ENCODE measurements around the gene GTF2F2. TPM values are rescaled to one million over a fixed set of nuclear protein-coding genes. Genes with fewer than 3 reads are reported as not detected.

The GTF2F2 gene
- total and polyA plus RNA-seq, 9 of the 15 experiments (the other 6 are each of a cell fraction or from before 2014, with no cell fraction given), result 19.7 to 44.8 (median 32.4) TPM

DNA sequence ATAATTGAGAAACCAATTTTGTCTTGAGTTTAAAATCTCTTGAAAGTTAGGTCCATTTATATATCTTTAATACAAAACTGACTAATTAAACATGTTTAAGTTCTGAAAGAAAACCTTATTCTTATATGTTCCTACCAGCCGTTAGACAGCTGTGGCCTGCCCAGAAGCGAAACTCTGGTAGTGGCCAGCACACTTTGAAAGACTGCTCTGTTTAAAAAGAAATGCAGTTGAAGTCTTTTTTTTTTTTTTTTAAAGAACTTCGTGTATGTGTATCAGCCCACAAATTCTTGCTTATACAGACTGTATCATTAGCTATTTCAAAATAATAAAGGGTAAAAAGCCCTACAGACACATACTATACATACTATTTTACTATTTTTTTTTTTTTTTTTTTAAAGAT lies 46.5 kb downstream of the GTF2F2 start (continued):
- TF ChIP-seq, protein P1, sequence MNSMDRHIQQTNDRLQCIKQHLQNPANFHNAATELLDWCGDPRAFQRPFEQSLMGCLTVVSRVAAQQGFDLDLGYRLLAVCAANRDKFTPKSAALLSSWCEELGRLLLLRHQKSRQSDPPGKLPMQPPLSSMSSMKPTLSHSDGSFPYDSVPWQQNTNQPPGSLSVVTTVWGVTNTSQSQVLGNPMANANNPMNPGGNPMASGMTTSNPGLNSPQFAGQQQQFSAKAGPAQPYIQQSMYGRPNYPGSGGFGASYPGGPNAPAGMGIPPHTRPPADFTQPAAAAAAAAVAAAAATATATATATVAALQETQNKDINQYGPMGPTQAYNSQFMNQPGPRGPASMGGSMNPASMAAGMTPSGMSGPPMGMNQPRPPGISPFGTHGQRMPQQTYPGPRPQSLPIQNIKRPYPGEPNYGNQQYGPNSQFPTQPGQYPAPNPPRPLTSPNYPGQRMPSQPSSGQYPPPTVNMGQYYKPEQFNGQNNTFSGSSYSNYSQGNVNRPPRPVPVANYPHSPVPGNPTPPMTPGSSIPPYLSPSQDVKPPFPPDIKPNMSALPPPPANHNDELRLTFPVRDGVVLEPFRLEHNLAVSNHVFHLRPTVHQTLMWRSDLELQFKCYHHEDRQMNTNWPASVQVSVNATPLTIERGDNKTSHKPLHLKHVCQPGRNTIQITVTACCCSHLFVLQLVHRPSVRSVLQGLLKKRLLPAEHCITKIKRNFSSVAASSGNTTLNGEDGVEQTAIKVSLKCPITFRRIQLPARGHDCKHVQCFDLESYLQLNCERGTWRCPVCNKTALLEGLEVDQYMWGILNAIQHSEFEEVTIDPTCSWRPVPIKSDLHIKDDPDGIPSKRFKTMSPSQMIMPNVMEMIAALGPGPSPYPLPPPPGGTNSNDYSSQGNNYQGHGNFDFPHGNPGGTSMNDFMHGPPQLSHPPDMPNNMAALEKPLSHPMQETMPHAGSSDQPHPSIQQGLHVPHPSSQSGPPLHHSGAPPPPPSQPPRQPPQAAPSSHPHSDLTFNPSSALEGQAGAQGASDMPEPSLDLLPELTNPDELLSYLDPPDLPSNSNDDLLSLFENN (IDR thresholded peaks at IDR 0.05; ENCODE audit: low read depth in 2 of 2, low read length in 2 of 2), result no peak
- no peak for TF ChIP-seq HOXB6 (CRISPR knock-in tag; IDR thresholded peaks at IDR 0.05; ENCODE audit: borderline replicate concordance)

DNA sequence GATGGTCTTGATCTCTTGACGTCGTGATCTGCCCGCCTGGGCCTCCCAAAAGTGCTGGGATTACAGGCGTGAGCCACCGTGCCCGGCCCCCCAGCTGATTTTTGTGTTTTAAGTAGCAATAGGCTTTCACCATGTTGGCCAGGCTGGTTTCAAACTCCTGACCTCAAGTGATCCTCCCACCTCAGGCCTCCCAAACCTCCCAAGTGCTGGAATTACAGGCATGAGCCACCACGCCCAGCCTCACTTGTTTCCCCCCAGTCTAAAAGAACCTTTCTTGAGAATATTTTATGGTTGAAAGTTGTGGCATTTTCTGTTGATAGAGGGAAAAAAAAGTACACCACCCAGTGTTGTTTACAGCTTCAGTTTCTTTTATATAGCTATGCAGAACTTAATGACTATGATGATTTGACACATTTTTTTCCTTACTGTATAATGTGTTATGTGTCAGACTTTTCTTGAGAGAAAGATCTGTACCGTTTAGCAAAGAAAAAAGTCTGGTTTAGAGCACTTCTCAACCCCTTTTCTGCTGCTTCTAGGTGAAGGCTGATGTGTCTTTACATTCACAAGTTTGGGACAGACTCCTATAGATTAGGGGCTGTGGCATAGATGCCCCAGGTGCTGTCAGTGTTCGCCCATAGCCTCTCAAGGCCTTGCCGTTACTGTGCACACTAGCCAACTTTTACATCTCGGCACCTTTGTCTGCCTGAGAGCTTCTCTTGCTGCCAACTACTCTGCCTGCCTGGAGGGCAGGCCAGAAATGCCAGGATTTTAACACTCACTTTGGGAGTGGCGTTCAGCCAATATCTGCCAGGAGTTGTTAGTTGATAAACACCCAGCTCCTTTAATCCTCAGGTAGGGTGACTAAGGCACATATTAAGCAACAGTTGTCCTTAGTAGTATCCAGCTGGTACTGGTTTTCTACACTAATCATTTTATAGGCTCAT lies 47.6 kb downstream of the GTF2F2 start:
- CTCF ChIA-PET (ENCODE audit: low intra/inter-chr PET ratio), result no interaction called here
- Histone ChIP-seq H3K79me2 (ENCODE audit: control insufficient read depth, insufficient read depth, low read length) (peaks cover 5% of the 10 kb centered on the region; the same call in 2 of the 3 replicates), H3K4me3 (no peak overlapping the region), H4K20me1 (replicated peaks; ENCODE audit: control insufficient read depth, insufficient read depth, low read length) (no peaks in the 10 kb centered on the region), H3K9ac (ENCODE audit: insufficient read depth in 1 of 2, low read depth in 2 of 2, low read length in 2 of 2) (no peak overlapping the region), H3K27ac (ENCODE audit: extremely low read depth, low read depth, low read length) (no peak overlapping the region), H3K4me1 (replicated peaks in 1 of 2; ENCODE audit: control insufficient read depth in 2 of 2, insufficient read depth in 2 of 2, low read length in 2 of 2) (no peaks in the 10 kb centered on the region), H3K9me3 (replicated peaks; ENCODE audit: control insufficient read depth, insufficient read depth, low read depth, low read length) (no peaks in the 10 kb centered on the region), H3K36me3 (ENCODE audit: control insufficient read depth, insufficient read depth, low read length) (peaks cover 19% of the 10 kb centered on the region), H3K27me3 (ENCODE audit: control insufficient read depth in 2 of 2, insufficient read depth in 2 of 2, low read length in 2 of 2) (no peaks in the 10 kb centered on the region), H3K4me2 (ENCODE audit: insufficient read depth, low read length) (no peak overlapping the region; the same call in 1 of the 2 replicates), H3K9me1 (ENCODE audit: control insufficient read depth, insufficient read depth, low read length) (no peaks in the 10 kb centered on the region), H2AFZ (ENCODE audit: low read depth, low read length) (no peak overlapping the region)
- DNase-seq (ENCODE audit: extremely low read depth in 1 of 4, low spot score in 3 of 4) (peak in 2 of 4 experiments; percentile 3 to 7), ATAC-seq (no peak), FAIRE-seq (no peak)
- 0 out of 2 replicates have a peak, but pooled peaks have one; percentile 12 for TF ChIP-seq NFIC (IDR thresholded peaks at IDR 0.05)
- TF ChIP-seq, protein P2, sequence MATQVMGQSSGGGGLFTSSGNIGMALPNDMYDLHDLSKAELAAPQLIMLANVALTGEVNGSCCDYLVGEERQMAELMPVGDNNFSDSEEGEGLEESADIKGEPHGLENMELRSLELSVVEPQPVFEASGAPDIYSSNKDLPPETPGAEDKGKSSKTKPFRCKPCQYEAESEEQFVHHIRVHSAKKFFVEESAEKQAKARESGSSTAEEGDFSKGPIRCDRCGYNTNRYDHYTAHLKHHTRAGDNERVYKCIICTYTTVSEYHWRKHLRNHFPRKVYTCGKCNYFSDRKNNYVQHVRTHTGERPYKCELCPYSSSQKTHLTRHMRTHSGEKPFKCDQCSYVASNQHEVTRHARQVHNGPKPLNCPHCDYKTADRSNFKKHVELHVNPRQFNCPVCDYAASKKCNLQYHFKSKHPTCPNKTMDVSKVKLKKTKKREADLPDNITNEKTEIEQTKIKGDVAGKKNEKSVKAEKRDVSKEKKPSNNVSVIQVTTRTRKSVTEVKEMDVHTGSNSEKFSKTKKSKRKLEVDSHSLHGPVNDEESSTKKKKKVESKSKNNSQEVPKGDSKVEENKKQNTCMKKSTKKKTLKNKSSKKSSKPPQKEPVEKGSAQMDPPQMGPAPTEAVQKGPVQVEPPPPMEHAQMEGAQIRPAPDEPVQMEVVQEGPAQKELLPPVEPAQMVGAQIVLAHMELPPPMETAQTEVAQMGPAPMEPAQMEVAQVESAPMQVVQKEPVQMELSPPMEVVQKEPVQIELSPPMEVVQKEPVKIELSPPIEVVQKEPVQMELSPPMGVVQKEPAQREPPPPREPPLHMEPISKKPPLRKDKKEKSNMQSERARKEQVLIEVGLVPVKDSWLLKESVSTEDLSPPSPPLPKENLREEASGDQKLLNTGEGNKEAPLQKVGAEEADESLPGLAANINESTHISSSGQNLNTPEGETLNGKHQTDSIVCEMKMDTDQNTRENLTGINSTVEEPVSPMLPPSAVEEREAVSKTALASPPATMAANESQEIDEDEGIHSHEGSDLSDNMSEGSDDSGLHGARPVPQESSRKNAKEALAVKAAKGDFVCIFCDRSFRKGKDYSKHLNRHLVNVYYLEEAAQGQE (IDR thresholded peaks at IDR 0.05; ENCODE audit: borderline replicate concordance), result peak; percentile 17; the same call in 1 of the 2 replicates
- TF ChIP-seq, protein P2 (CRISPR knock-in tag; IDR thresholded peaks at IDR 0.05; ENCODE audit: low read depth), result no peak
- TF ChIP-seq BCOR (IDR thresholded peaks at IDR 0.05), result no peak
- no TSS peak for BruUV-seq (replicated peaks)
- WGBS (ENCODE audit: insufficient coverage, low coverage, missing lambda C conversion rate), result 59% methylated on average over 5 of the region's 12 CpGs
- POLR2A ChIA-PET, result interaction anchor here (0.7 kb wide), 1 partner anchor 91 kb away, joined by 3 read pairs; no protein-coding TSS in a partner anchor
- intact Hi-C loops (cut with micrococcal nuclease), result loop anchor here (5.0 kb wide), 1 partner anchor 101 kb away; no protein-coding TSS in a partner anchor
- in situ Hi-C loops (cut with MboI), result no loop called here
